Keratinocyte (primary cell): ENCODE data around the gene TAS2R38. TPM values are rescaled to one million over a fixed set of nuclear protein-coding genes. Genes with fewer than 3 reads are reported as not detected.
"Not testable (repeated sequence)": the region's sequence is repeated elsewhere in the genome, so short reads cannot be mapped to it uniquely, and the experiment has no call there.

Source experiments
- DNase-seq: peaks from one replicate; pipeline ENCODE4 v3.0.0-alpha.2; 2011; ENCODE audit warnings: low read depth, missing footprints, low spot score
- FAIRE-seq: peaks from 2 replicates; lab custom pipeline; 2011; peaks lifted over from hg19 to GRCh38; lab: Jason Lieb, UNC
- H2AFZ ChIP-seq: 2 replicates; pipeline ENCODE4 v1.6.0; 2012; ENCODE audit warnings: low read length, control low read depth, inconsistent platforms; ENCODE audit not compliant: control insufficient read depth
- H3K27ac ChIP-seq: 2 replicates; pipeline ENCODE4 v1.5.1; 2011; ENCODE audit warnings: low read length; ENCODE audit not compliant: control insufficient read depth, insufficient read depth
- H3K27me3 ChIP-seq: 3 replicates; pipeline ENCODE4 v1.6.0; 2011; ENCODE audit warnings: low read length; ENCODE audit not compliant: control insufficient read depth, insufficient read depth; ENCODE audit errors: extremely low read depth
- H3K36me3 ChIP-seq, 2 experiments: 2 replicates in 1 of 2; 3 replicates in 1 of 2; pipeline ENCODE4 v1.5.1; 2011; ENCODE audit warnings: low read length in 2 of 2, mild to moderate bottlenecking in 1 of 2; ENCODE audit not compliant: control insufficient read depth in 2 of 2, insufficient read depth in 2 of 2; ENCODE audit errors: extremely low read depth in 1 of 2
- H3K4me1 ChIP-seq: 3 replicates; pipeline ENCODE4 v1.5.1; 2011; ENCODE audit warnings: low read length; ENCODE audit not compliant: control insufficient read depth, insufficient read depth; ENCODE audit errors: extremely low read depth
- H3K4me2 ChIP-seq: 3 replicates; pipeline ENCODE4 v1.6.0; 2011; ENCODE audit warnings: low read depth, low read length; ENCODE audit not compliant: control insufficient read depth, insufficient read depth; ENCODE audit errors: extremely low read depth
- H3K4me3 ChIP-seq, 3 experiments: fragments of 200-600 bp in 1 of 3; sonication (generic) in 1 of 3; 2 replicates in 2 of 3; 3 replicates in 1 of 3; pipeline ENCODE4 v1.5.1; 2011 to 2016; ENCODE audit warnings: low read length in 3 of 3, mild to moderate bottlenecking in 3 of 3, control low read depth in 2 of 3, inconsistent platforms in 1 of 3, low read depth in 1 of 3, mixed read lengths in 1 of 3, mixed run types in 1 of 3, moderate library complexity in 1 of 3; ENCODE audit not compliant: control insufficient read depth in 2 of 3, insufficient read depth in 2 of 3; ENCODE audit errors: extremely low read depth in 1 of 3
- H3K79me2 ChIP-seq: 2 replicates; pipeline ENCODE4 v1.6.0; 2012; ENCODE audit warnings: low read length; ENCODE audit not compliant: control insufficient read depth, insufficient read depth
- H3K9ac ChIP-seq: 3 replicates; pipeline ENCODE4 v1.6.0; 2011; ENCODE audit warnings: low read length; ENCODE audit not compliant: control insufficient read depth, insufficient read depth; ENCODE audit errors: extremely low read depth
- H3K9me1 ChIP-seq: 3 replicates; pipeline ENCODE4 v1.6.0; 2011; ENCODE audit warnings: low read length; ENCODE audit not compliant: control insufficient read depth, insufficient read depth; ENCODE audit errors: extremely low read depth
- H3K9me3 ChIP-seq: 2 replicates; pipeline ENCODE4 v1.5.1; 2012; ENCODE audit warnings: low read depth, low read length; ENCODE audit not compliant: control insufficient read depth
- H4K20me1 ChIP-seq: 3 replicates; pipeline ENCODE4 v1.6.0; 2011; ENCODE audit warnings: low read length; ENCODE audit not compliant: control insufficient read depth, insufficient read depth; ENCODE audit errors: extremely low read depth
- CTCF ChIP-seq, 3 experiments: IDR thresholded peaks in 1 of 3; conservative IDR thresholded peaks in 1 of 3; optimal IDR thresholded peaks in 1 of 3; 2 replicates in 2 of 3; 3 replicates in 1 of 3; pipeline versions ENCODE3 to v1.5.1; 2011; ENCODE audit warnings: low read length in 3 of 3, mild to moderate bottlenecking in 3 of 3, moderate library complexity in 2 of 3, control low read depth in 1 of 3, inconsistent platforms in 1 of 3; ENCODE audit not compliant: insufficient read depth in 2 of 3; ENCODE audit errors: extremely low read depth in 1 of 3
- EZH2 ChIP-seq: IDR thresholded peaks from one replicate; pipeline ENCODE4 v1.6.1; 2012; ENCODE audit warnings: inconsistent platforms, mild to moderate bottlenecking, low read length, moderate library complexity
- dilution Hi-C: fragments of 300-500 bp; cut with MboI; formaldehyde crosslinking; loops from one replicate; pipeline ENCODE4 v1.7.0; 2020; ENCODE audit warnings: low sequenced_read_pairs; ENCODE audit not compliant: extremely low pct_ligation_motif_present
- polyA plus RNA-seq, 5 experiments: library from polyadenylated mRNA; depleted of rRNA in 3 of 5; stranded (reverse) in 3 of 5; stranded (forward) in 1 of 5; unstranded in 1 of 5; fragments of >200 nt; gene quantifications; 1 replicate in 1 of 5; 2 replicates in 3 of 5; 3 replicates in 1 of 5; pipeline versions ENCODE4 v1.2.1 to v1.2.3, GENCODE V29; 2011 to 2012; ENCODE audit warnings: missing spikeins in 2 of 5, low read depth in 1 of 5, low replicate concordance in 1 of 5

TAS2R38 gene
- polyA plus RNA-seq, 1 donor (not counting 4 experiments of a cell fraction or from before 2014, with no cell fraction given): not detected

GRCh38 chr7:141991140-141991539, 17.6 kb upstream of the TAS2R38 start:
- no peak overlapping the region for H3K4me2 ChIP-seq
- H3K9me1 ChIP-seq: no peaks in the 10 kb centered on the region
- no peak overlapping the region for H3K9ac ChIP-seq
- H4K20me1 ChIP-seq: no peaks in the 10 kb centered on the region
- no peak overlapping the region for H3K4me3 ChIP-seq
- no peaks in the 10 kb centered on the region for H3K79me2 ChIP-seq
- H3K4me1 ChIP-seq: peaks cover 17% of the 10 kb centered on the region
- H3K36me3 ChIP-seq: no peaks in the 10 kb centered on the region
- H3K9me3 ChIP-seq: no peaks in the 10 kb centered on the region
- DNase-seq (no peak), FAIRE-seq (no peak)
- TF ChIP-seq CTCF (optimal IDR thresholded peaks at IDR 0.05 in 1 of 3, IDR thresholded peaks at IDR 0.05 in 1 of 3, conservative IDR thresholded peaks at IDR 0.05 in 1 of 3; ENCODE audit: extremely low read depth in 1 of 3, insufficient read depth in 2 of 3, low read length in 3 of 3) (no peak), EZH2 (no peak)
- no peak overlapping the region for H3K27ac ChIP-seq
- dilution Hi-C loops: no loop called here
- H3K27me3 ChIP-seq: no peaks in the 10 kb centered on the region
- H2AFZ ChIP-seq: no peak overlapping the region

- Histone ChIP-seq H3K79me2 (no peaks in the 10 kb centered on the region), H3K36me3 (no peaks in the 10 kb centered on the region), H3K27ac (no peak overlapping the region), H3K27me3 (no peaks in the 10 kb centered on the region), H3K4me2 (no peak overlapping the region), H4K20me1 (no peaks in the 10 kb centered on the region), H3K4me1 (peaks cover 17% of the 10 kb centered on the region), H3K4me3 (no peak overlapping the region), H2AFZ (no peak overlapping the region), H3K9me3 (no peaks in the 10 kb centered on the region), H3K9ac (no peak overlapping the region), H3K9me1 (no peaks in the 10 kb centered on the region)
- TF ChIP-seq CTCF (optimal IDR thresholded peaks at IDR 0.05 in 1 of 3, IDR thresholded peaks at IDR 0.05 in 1 of 3, conservative IDR thresholded peaks at IDR 0.05 in 1 of 3; ENCODE audit: extremely low read depth in 1 of 3, insufficient read depth in 2 of 3, low read length in 3 of 3) (no peak), EZH2 (no peak)
- no peak for FAIRE-seq
- dilution Hi-C loops: no loop called here
- DNase-seq: no peak
Measured at GRCh38 chr7:141990011-141990725, 16.6 kb upstream of the TAS2R38 start.

DNA sequence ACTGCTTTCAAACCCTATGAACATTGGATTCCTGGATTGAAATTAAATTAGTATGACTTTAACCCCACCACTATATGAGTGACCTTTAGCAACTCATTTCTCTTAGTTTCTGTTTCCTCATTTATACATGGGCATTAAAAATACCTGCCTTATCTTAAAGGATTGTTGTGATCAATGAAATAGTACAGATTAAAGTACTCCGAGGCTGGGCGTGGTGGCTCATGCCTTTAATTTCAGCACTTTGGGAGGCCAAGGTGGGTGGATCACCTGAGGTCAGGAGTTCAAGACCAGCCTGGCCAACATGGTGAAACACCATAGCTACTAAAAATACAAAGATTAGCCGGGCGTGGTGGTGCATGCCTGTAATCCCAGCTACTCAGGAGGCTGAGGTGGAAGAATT, 14.2 kb upstream of the TAS2R38 start:
- H3K4me1 ChIP-seq: peaks cover 17% of the 10 kb centered on the region
- dilution Hi-C loops, H2AFZ ChIP-seq, H3K4me2 ChIP-seq, H3K36me3 ChIP-seq, DNase-seq, H3K27ac ChIP-seq, H3K4me3 ChIP-seq, FAIRE-seq, H3K79me2 ChIP-seq, H3K27me3 ChIP-seq, H4K20me1 ChIP-seq, H3K9ac ChIP-seq, H3K9me1 ChIP-seq, H3K9me3 ChIP-seq: not testable (repeated sequence)
